ENCODE data around the gene GNAZ.
A peak's percentile ranks its signal among the peaks of the same experiment; 100 is the strongest.

GNAZ gene

GRCh38 chr22:23119494-23120414 is 49.4 kb downstream of the GNAZ start:
- peaks cover 13% of the 10 kb centered on the region for H3K4me1 ChIP-seq (ENCODE audit: control insufficient read depth, insufficient read depth, low read length, poor library complexity, severe bottlenecking)
- peak; percentile 45 to 58 (median 57) for DNase-seq
- no peaks in the 10 kb centered on the region for H3K36me3 ChIP-seq (ENCODE audit: control insufficient read depth, insufficient read depth, low read length)
- H3K27ac ChIP-seq (ENCODE audit: insufficient read depth, low read length, poor library complexity, severe bottlenecking), result peak overlapping the region; percentile 61
- H3K9me3 ChIP-seq (ENCODE audit: control insufficient read depth, low read length), result no peaks in the 10 kb centered on the region
- no peaks in the 10 kb centered on the region for H3K27me3 ChIP-seq (replicated peaks; ENCODE audit: control insufficient read depth, insufficient read depth, low read length, poor library complexity, severe bottlenecking)
- no peak overlapping the region for H3K4me3 ChIP-seq (ENCODE audit: insufficient read depth, low read depth, low read length, poor library complexity, severe bottlenecking)

GRCh38 chr22:23120415-23120899 is 50.1 kb downstream of the GNAZ start:
- Histone ChIP-seq H3K4me3 (ENCODE audit: insufficient read depth, low read depth, low read length, poor library complexity, severe bottlenecking) (no peak overlapping the region), H3K9me3 (ENCODE audit: control insufficient read depth, low read length) (no peaks in the 10 kb centered on the region), H3K27me3 (replicated peaks; ENCODE audit: control insufficient read depth, insufficient read depth, low read length, poor library complexity, severe bottlenecking) (no peaks in the 10 kb centered on the region), H3K27ac (ENCODE audit: insufficient read depth, low read length, poor library complexity, severe bottlenecking) (peak overlapping the region; percentile 61), H3K4me1 (ENCODE audit: control insufficient read depth, insufficient read depth, low read length, poor library complexity, severe bottlenecking) (peaks cover 13% of the 10 kb centered on the region), H3K36me3 (ENCODE audit: control insufficient read depth, insufficient read depth, low read length) (no peaks in the 10 kb centered on the region)
- no peak for DNase-seq

DNA sequence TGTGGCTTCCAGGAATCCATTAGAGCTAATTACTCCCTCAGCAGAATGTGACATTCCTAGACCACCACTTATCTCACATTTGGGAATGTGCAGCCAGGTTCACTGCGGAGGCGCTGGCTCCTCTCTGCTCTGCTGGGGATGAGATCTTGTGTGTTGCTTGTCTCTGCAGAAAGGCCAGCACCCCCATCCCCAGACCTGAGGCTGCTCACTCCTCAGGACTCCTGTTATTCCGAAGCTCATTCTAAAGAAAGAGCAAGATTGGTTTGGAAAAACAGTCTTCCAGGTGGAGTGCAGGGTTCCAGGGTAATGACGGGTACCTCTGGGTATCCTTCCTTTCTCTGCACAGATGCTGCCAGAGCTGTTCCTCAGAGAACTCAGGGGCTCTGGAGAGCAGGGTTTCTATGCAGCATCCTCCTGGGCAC is 50.7 kb downstream of the GNAZ start:
- H3K4me1 ChIP-seq (ENCODE audit: control insufficient read depth, insufficient read depth, low read length, poor library complexity, severe bottlenecking), result peaks cover 13% of the 10 kb centered on the region

DNA sequence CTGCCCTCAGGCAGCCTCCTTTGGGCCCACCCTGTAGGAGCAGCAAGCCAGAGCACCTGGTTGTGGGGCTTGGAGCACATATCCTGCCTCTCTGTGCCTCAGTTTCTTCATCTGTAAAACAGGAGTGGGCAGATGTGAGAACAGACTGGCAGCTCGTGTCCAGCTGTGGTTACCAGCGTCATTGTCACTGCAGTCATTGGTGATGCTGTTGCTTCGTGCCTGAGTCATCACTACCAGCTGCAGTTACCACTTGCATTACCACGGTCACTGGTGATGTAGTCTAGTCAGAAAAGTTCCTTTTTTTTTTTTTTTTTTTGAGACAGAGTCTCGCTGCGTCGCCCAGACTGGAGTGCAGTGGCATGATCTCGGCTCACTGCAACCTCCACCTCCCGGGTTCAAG is 51.1 kb downstream of the GNAZ start:
- no peak for DNase-seq
- no peak overlapping the region for H3K27ac ChIP-seq (ENCODE audit: insufficient read depth, low read length, poor library complexity, severe bottlenecking)
- no peaks in the 10 kb centered on the region for H3K27me3 ChIP-seq (replicated peaks; ENCODE audit: control insufficient read depth, insufficient read depth, low read length, poor library complexity, severe bottlenecking)
- H3K9me3 ChIP-seq (ENCODE audit: control insufficient read depth, low read length), result no peaks in the 10 kb centered on the region
- H3K4me3 ChIP-seq (ENCODE audit: insufficient read depth, low read depth, low read length, poor library complexity, severe bottlenecking), result no peak overlapping the region
- H3K4me1 ChIP-seq (ENCODE audit: control insufficient read depth, insufficient read depth, low read length, poor library complexity, severe bottlenecking), result peaks cover 13% of the 10 kb centered on the region
- no peaks in the 10 kb centered on the region for H3K36me3 ChIP-seq (ENCODE audit: control insufficient read depth, insufficient read depth, low read length)

More for the DNA sequence above, 50.7 kb downstream of the GNAZ start:
- H3K4me3 ChIP-seq (ENCODE audit: insufficient read depth, low read depth, low read length, poor library complexity, severe bottlenecking), result no peak overlapping the region
- no peak overlapping the region for H3K27ac ChIP-seq (ENCODE audit: insufficient read depth, low read length, poor library complexity, severe bottlenecking)
- H3K27me3 ChIP-seq (replicated peaks; ENCODE audit: control insufficient read depth, insufficient read depth, low read length, poor library complexity, severe bottlenecking), result no peaks in the 10 kb centered on the region
- no peak for DNase-seq
- H3K36me3 ChIP-seq (ENCODE audit: control insufficient read depth, insufficient read depth, low read length), result no peaks in the 10 kb centered on the region
- no peaks in the 10 kb centered on the region for H3K9me3 ChIP-seq (ENCODE audit: control insufficient read depth, low read length)

- H3K27me3 ChIP-seq (replicated peaks; ENCODE audit: control insufficient read depth, insufficient read depth, low read length, poor library complexity, severe bottlenecking), result no peaks in the 10 kb centered on the region
- no peak overlapping the region for H3K4me3 ChIP-seq (ENCODE audit: insufficient read depth, low read depth, low read length, poor library complexity, severe bottlenecking)
- no peaks in the 10 kb centered on the region for H3K36me3 ChIP-seq (ENCODE audit: control insufficient read depth, insufficient read depth, low read length)
- no peaks in the 10 kb centered on the region for H3K9me3 ChIP-seq (ENCODE audit: control insufficient read depth, low read length)
- no peak for DNase-seq
- H3K4me1 ChIP-seq (ENCODE audit: control insufficient read depth, insufficient read depth, low read length, poor library complexity, severe bottlenecking), result peaks cover 13% of the 10 kb centered on the region
- no peak overlapping the region for H3K27ac ChIP-seq (ENCODE audit: insufficient read depth, low read length, poor library complexity, severe bottlenecking)
Observed at GRCh38 chr22:23122216-23122957, 52.1 kb downstream of the GNAZ start.

DNA sequence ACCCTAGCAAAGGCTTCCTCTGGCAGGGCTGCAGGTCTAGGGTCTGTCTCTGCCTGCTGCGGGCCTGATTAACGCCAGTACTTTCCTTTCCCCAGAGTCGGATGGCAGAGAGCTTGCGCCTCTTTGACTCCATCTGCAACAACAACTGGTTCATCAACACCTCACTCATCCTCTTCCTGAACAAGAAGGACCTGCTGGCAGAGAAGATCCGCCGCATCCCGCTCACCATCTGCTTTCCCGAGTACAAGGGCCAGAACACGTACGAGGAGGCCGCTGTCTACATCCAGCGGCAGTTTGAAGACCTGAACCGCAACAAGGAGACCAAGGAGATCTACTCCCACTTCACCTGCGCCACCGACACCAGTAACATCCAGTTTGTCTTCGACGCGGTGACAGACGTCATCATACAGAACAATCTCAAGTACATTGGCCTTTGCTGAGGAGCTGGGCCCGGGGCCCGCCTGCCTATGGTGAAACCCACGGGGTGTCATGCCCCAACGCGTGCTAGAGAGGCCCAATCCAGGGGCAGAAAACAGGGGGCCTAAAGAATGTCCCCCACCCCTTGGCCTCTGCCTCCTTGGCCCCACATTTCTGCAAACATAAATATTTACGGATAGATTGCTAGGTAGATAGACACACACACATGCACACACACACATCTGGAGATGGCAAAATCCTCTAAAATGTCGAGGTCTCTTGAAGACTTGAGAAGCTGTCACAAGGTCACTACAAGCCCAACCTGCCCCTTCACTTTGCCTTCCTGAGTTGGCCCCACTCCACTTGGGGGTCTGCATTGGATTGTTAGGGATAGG is 52.9 kb downstream of the GNAZ start:
- Histone ChIP-seq H3K4me3 (ENCODE audit: insufficient read depth, low read depth, low read length, poor library complexity, severe bottlenecking) (no peak overlapping the region), H3K36me3 (ENCODE audit: control insufficient read depth, insufficient read depth, low read length) (no peaks in the 10 kb centered on the region), H3K27me3 (replicated peaks; ENCODE audit: control insufficient read depth, insufficient read depth, low read length, poor library complexity, severe bottlenecking) (no peaks in the 10 kb centered on the region), H3K27ac (ENCODE audit: insufficient read depth, low read length, poor library complexity, severe bottlenecking) (no peak overlapping the region), H3K9me3 (ENCODE audit: control insufficient read depth, low read length) (no peaks in the 10 kb centered on the region), H3K4me1 (ENCODE audit: control insufficient read depth, insufficient read depth, low read length, poor library complexity, severe bottlenecking) (peaks cover 15% of the 10 kb centered on the region)
- no peak for DNase-seq

GRCh38 chr22:23123804-23124254 is 53.5 kb downstream of the GNAZ start:
- no peaks in the 10 kb centered on the region for H3K36me3 ChIP-seq (ENCODE audit: control insufficient read depth, insufficient read depth, low read length)
- H3K27me3 ChIP-seq (replicated peaks; ENCODE audit: control insufficient read depth, insufficient read depth, low read length, poor library complexity, severe bottlenecking), result no peaks in the 10 kb centered on the region
- H3K4me3 ChIP-seq (ENCODE audit: insufficient read depth, low read depth, low read length, poor library complexity, severe bottlenecking), result no peak overlapping the region
- no peak overlapping the region for H3K27ac ChIP-seq (ENCODE audit: insufficient read depth, low read length, poor library complexity, severe bottlenecking)
- H3K9me3 ChIP-seq (ENCODE audit: control insufficient read depth, low read length), result no peaks in the 10 kb centered on the region
- DNase-seq, result no peak
- peaks cover 17% of the 10 kb centered on the region for H3K4me1 ChIP-seq (ENCODE audit: control insufficient read depth, insufficient read depth, low read length, poor library complexity, severe bottlenecking)

- Histone ChIP-seq H3K4me3 (ENCODE audit: insufficient read depth, low read depth, low read length, poor library complexity, severe bottlenecking) (no peak overlapping the region), H3K27me3 (replicated peaks; ENCODE audit: control insufficient read depth, insufficient read depth, low read length, poor library complexity, severe bottlenecking) (no peaks in the 10 kb centered on the region), H3K9me3 (ENCODE audit: control insufficient read depth, low read length) (no peaks in the 10 kb centered on the region), H3K36me3 (ENCODE audit: control insufficient read depth, insufficient read depth, low read length) (no peaks in the 10 kb centered on the region), H3K4me1 (ENCODE audit: control insufficient read depth, insufficient read depth, low read length, poor library complexity, severe bottlenecking) (peaks cover 7% of the 10 kb centered on the region), H3K27ac (ENCODE audit: insufficient read depth, low read length, poor library complexity, severe bottlenecking) (no peak overlapping the region)
- DNase-seq, result no peak
Observed at GRCh38 chr22:23124611-23125511, 54.5 kb downstream of the GNAZ start.

All from effector memory CD4-positive, alpha-beta T cell (primary cell).